Peyer's patch (tissue), 4 donors: ENCODE data around the gene COMMD1. TPM values are rescaled to one million over a fixed set of nuclear protein-coding genes. Genes with fewer than 3 reads are reported as not detected.

Experiments
- DNase-seq, 3 donors: peaks; one replicate each; pipeline ENCODE4 v3.0.0-alpha.2; 2017 to 2019
- H3K27ac ChIP-seq, 4 donors: fragments of 200-600 bp; sonication (generic); one replicate each; pipeline ENCODE4 v1.5.1; 2016 to 2019
- H3K27me3 ChIP-seq, 2 donors: fragments of 200-600 bp; sonication (generic); one replicate each; pipeline ENCODE4 v1.5.1; 2019
- H3K36me3 ChIP-seq, 3 donors: fragments of 200-600 bp; sonication (generic); one replicate each; pipeline ENCODE4 v1.5.1; 2016 to 2019
- H3K4me1 ChIP-seq, 4 donors: fragments of 200-600 bp; sonication (generic); one replicate each; pipeline ENCODE4 v1.5.1; 2016 to 2019
- H3K4me3 ChIP-seq, 4 donors: fragments of 200-600 bp; sonication (generic); 1 replicate in 3 of 4; 2 replicates in 1 of 4; pipeline ENCODE4 v1.5.1; 2016 to 2019; ENCODE audit warnings: mild to moderate bottlenecking in 1 of 4
- H3K9me3 ChIP-seq, 4 donors: fragments of 200-600 bp; sonication (generic); one replicate each; pipeline ENCODE4 v1.5.1; 2016 to 2019; ENCODE audit warnings: mild to moderate bottlenecking in 1 of 4
- POLR2A ChIP-seq, 2 donors: fragments of 450-650 bp; IDR thresholded peaks; one replicate each; pipeline ENCODE4 v1.5.1; 2017; ENCODE audit warnings: antibody characterized with exemption in 2 of 2, mild to moderate bottlenecking in 2 of 2, moderate library complexity in 2 of 2
- total RNA-seq, 4 donors: library from RNA; depleted of rRNA; stranded (reverse); fragments of >200 nt; gene quantifications; one replicate each; pipeline ENCODE4 v1.1.0, GENCODE V29; 2016
- TF ChIP-seq, protein P1 (sequence below), 6 experiments: fragments of 450-650 bp in 4 of 6; fragments of 200-600 bp in 2 of 6; sonication (generic) in 1 of 6; IDR thresholded peaks; one replicate each; pipeline ENCODE4 v1.5.1; 2017 to 2019; ENCODE audit warnings: antibody characterized with exemption in 6 of 6, mild to moderate bottlenecking in 3 of 6, moderate library complexity in 1 of 6

The COMMD1 gene
- total RNA-seq, 4 donors from 2014 or later = 32.9 to 52.8 (median 35.2) TPM

DNA sequence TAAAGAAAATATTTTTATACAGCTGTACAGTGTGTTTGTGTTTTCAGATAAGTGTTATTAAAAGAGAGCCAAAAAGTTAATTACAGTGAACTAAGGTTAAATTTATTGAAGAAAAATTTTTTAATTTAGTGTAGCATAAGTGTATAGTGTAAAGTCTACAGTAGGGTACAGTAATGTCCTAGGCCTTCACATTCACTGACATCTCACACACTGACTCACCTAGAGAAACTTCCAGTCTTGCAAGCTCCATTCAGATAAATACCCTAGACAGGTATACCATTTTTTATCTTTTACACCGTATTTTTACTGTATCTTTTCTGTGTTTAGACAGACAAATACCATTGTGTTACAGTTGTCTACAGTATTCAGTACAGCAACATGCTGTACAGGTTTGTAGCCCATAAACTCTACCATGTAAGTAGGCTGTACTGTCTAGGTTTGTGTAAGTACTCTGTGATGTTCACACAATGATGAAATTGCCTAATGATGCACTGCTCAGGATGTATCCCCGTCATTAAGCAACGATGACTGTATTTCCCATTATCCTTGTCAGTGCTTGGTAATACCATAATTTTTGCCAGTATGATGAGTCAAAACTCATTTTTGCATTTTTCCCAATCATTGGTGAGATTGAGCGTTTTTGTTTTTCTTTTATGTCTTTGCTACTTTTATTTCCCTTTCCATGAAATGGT is 242.3 kb downstream of the COMMD1 start:
- no peaks in the 10 kb centered on the region for H3K9me3 ChIP-seq
- no peak overlapping the region for H3K27ac ChIP-seq
- no peak overlapping the region for H3K4me3 ChIP-seq
- no peak for DNase-seq
- no peaks in the 10 kb centered on the region for H3K27me3 ChIP-seq
- TF ChIP-seq, protein P1, sequence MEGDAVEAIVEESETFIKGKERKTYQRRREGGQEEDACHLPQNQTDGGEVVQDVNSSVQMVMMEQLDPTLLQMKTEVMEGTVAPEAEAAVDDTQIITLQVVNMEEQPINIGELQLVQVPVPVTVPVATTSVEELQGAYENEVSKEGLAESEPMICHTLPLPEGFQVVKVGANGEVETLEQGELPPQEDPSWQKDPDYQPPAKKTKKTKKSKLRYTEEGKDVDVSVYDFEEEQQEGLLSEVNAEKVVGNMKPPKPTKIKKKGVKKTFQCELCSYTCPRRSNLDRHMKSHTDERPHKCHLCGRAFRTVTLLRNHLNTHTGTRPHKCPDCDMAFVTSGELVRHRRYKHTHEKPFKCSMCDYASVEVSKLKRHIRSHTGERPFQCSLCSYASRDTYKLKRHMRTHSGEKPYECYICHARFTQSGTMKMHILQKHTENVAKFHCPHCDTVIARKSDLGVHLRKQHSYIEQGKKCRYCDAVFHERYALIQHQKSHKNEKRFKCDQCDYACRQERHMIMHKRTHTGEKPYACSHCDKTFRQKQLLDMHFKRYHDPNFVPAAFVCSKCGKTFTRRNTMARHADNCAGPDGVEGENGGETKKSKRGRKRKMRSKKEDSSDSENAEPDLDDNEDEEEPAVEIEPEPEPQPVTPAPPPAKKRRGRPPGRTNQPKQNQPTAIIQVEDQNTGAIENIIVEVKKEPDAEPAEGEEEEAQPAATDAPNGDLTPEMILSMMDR (IDR thresholded peaks at IDR 0.05) = no peak
- no peak for TF ChIP-seq POLR2A (IDR thresholded peaks at IDR 0.05)
- no peaks in the 10 kb centered on the region for H3K4me1 ChIP-seq
- no peaks in the 10 kb centered on the region for H3K36me3 ChIP-seq

DNA sequence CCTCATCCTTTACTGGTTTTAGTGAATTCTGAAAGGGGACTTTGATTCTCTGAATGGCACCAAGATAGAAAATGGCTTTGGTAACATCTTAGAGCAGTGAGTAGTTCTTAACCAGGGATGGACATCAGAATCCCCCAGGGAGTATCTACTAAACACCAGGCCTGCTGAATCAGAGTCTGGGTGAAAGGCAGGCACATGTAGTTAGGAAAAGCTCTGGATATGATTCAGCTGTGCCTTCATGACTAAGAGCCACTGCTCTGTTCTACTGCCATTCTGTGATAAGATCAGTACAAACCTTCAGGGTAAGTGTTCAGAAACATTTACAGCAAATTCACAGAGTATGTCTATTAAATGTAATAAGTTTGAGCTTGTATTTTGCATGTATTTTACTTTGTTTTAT is 244.2 kb downstream of the COMMD1 start:
- Histone ChIP-seq H3K27ac (no peak overlapping the region), H3K36me3 (no peaks in the 10 kb centered on the region), H3K4me3 (no peak overlapping the region), H3K27me3 (no peaks in the 10 kb centered on the region), H3K4me1 (no peaks in the 10 kb centered on the region), H3K9me3 (no peaks in the 10 kb centered on the region)
- no peak for DNase-seq
- TF ChIP-seq POLR2A (IDR thresholded peaks at IDR 0.05) = no peak
- TF ChIP-seq, protein P1 (IDR thresholded peaks at IDR 0.05) = no peak

DNA sequence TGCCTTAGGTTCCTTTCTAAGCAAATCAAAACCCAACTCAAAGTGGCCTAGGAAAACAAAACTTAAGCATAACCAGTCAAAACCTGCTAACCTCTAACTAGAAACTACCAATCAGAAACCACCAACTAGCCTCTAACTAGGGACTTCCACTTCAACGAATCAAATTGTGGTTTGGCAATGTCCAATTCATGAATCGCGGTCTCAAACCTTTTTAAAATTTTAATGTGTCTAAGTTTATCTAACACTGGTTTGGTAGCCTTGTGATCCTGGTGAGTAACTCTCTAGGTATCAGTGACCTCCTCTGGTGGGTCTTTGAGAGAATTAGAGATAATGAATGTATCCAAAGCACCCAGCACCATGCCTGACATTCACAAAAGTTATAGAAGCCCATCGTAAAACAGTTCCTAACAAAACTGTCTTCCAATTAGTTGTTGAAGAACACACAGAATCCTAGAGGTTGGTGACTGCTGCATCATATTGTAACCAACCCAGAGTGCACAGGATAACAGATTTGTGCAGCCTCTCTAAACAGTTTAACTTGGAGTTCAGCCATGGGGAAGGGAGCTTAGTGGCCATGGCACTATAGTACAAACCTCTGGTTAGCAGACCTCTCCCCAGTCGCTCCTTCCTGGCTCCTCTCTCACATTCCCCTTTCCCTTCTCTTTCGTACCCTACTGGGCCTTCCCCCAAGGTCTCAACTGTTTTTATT is 245.3 kb downstream of the COMMD1 start:
- H3K36me3 ChIP-seq = no peaks in the 10 kb centered on the region
- H3K4me1 ChIP-seq = no peaks in the 10 kb centered on the region
- TF ChIP-seq, protein P1 (IDR thresholded peaks at IDR 0.05) = no peak
- no peak for TF ChIP-seq POLR2A (IDR thresholded peaks at IDR 0.05)
- H3K9me3 ChIP-seq = no peaks in the 10 kb centered on the region
- no peaks in the 10 kb centered on the region for H3K27me3 ChIP-seq
- H3K4me3 ChIP-seq = no peak overlapping the region
- no peak overlapping the region for H3K27ac ChIP-seq
- no peak for DNase-seq

DNA sequence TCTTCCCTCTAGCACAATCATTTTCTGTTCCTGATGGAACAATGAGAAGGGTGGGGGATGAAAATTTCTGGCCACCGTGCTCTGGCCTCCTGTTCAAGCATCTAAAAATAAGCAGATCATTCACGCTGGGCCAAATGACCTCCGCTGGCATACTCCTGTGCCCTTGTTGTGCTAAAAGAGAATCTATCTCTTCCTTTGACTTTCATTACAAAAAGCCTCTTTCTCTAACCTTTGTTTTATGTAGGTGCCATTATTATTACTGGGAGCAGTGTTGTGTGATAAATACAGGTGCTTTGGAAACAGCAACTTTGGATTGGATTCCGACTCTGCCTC is 245.8 kb downstream of the COMMD1 start:
- TF ChIP-seq POLR2A (IDR thresholded peaks at IDR 0.05) = no peak
- TF ChIP-seq, protein P1 (IDR thresholded peaks at IDR 0.05) = no peak
- Histone ChIP-seq H3K36me3 (no peaks in the 10 kb centered on the region), H3K27ac (no peak overlapping the region), H3K4me3 (no peak overlapping the region), H3K27me3 (no peaks in the 10 kb centered on the region), H3K9me3 (no peaks in the 10 kb centered on the region), H3K4me1 (no peaks in the 10 kb centered on the region)
- no peak for DNase-seq

DNA sequence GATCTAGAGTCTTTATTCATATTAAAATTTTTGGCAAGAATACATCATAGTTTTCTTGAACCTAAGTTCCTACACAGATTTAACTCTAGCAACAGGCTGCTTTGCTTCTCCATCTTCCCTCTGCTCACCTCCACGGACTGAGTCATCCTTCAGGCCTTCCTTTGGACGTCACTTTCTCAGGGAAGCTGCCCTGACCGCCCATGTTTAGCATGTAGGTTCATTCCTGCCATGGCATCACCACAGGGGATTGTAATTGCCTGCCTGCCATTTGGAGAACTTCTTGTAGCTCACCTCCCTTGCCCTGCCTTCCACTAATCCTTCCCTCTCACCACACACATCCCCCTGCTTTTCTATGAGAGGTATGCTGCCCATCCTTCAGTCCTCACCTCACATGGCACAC is 246.5 kb downstream of the COMMD1 start:
- Histone ChIP-seq H3K4me3 (no peak overlapping the region), H3K27me3 (no peaks in the 10 kb centered on the region), H3K9me3 (no peaks in the 10 kb centered on the region), H3K4me1 (no peaks in the 10 kb centered on the region), H3K36me3 (no peaks in the 10 kb centered on the region), H3K27ac (no peak overlapping the region)
- TF ChIP-seq, protein P1 (IDR thresholded peaks at IDR 0.05) = no peak
- TF ChIP-seq POLR2A (IDR thresholded peaks at IDR 0.05) = no peak
- no peak for DNase-seq
